GM12801 (cell line): Measurements from ENCODE around the gene RPTOR.

Experiments used
- CTCF ChIP-seq: IDR thresholded peaks from one replicate; pipeline ENCODE4 v1.5.1; 2011; ENCODE audit warnings: control low read depth; ENCODE audit not compliant: insufficient read length; ENCODE audit errors: extremely low read depth

Gene RPTOR

GRCh38 chr17:80783486-80783885, 238.8 kb downstream of the RPTOR start:
- no peak for TF ChIP-seq CTCF

DNA sequence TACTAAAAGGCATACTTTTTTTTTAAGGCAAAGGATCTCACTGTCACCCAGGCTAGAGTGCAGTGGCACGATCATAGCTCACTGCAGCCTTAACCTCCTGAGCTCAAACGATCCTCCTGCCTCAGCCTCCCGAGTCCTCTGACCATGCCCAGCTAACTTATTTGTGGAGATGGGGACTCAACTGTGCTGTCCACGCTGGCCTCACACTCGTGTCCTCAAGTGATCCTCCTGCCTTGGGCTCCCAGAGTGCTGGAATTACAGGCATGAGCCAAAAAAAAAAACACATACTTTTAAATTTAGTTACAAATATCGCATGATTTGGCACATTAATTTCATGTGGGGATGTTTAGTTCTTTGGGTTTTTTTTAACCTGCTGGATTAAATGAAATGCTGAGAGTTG, 239.3 kb downstream of the RPTOR start:
- no peak for TF ChIP-seq CTCF

DNA sequence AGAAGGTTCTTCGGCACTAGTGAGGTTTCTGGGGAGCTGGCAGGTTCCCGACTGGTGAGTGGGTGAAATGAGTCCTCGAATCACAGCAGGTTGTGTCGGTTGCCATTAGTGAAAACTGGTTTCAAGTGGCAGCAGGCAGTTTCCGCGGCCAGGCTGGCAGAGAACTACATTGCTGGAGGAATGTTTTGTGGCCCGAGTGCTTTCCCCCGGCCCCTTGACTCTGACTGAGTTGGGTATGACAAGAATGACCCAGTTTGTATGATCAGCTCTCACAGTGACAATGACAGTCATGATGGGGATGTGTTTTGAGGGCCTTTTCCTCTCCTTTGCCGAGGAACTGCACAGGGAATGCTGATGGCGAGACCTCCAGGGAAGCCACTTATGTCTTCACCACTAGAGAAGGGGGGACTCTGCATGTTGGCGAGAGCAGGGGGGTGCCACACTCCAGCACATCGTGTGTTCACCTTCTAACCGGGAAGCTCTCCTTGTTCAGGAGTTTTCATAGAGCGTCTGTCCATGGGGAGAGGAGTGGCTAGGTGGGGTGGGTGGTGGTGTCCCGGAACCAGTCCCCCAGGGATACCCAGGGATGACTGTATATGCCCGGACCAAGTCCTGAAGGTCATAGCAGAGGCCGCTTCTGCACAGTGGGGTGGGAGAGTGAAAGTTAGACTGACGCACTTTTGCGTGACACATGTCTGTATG, 241.0 kb downstream of the RPTOR start:
- TF ChIP-seq CTCF = no peak

GRCh38 chr17:80786470-80786869, 241.8 kb downstream of the RPTOR start:
- no peak for TF ChIP-seq CTCF

DNA sequence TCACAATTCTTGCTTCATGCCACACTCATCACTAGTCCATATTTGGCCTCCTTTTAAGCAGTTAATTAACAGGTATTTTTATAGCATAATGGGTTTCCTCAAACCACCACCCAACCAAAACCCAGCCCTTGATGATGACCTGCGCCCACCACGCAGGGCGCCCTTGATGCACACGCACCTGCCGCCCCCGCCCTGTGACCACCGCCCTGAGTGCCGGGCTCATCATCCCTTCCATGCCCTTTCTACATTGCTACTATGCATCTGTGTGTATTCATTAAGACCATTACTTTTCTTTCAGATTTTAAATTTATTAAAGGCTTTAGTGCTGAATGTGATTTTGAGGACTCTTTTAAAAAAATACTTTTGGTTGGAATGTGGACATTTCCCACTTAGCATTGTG, 242.2 kb downstream of the RPTOR start:
- no peak for TF ChIP-seq CTCF

GRCh38 chr17:80787881-80788280, 243.2 kb downstream of the RPTOR start:
- no peak for TF ChIP-seq CTCF

DNA sequence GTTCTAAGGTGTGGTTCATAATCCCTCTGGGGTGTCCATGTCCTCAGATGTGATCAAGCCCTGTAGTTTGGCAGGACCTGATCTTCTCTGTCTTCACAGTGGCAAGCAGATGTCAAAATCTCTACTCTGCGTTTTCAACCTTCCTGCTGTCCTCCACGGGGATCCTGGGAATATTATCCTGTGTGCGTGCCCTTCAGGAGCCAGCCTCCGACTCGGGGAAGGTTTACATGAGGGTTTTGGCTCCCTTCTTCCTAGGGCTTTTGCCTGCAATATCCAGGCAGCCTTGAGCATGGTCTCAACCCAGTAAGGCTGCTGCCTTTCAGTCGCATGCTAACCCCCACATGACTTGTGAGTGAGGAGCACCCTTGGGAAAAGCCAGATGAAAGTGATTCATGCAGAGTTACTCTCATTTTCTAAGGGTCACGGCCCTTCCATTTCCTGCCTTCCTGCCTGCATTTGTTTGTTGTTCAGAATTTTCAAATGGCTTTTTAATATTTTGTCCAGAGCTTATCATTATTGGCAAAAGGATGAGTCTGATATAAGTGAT, 244.8 kb downstream of the RPTOR start:
- no peak for TF ChIP-seq CTCF
